Activated CD8-positive, alpha-beta memory T cell treated with anti-CD3 and anti-CD28 coated beads for 24 hours (primary cell): ENCODE results near the gene ZNF804A.

Source experiments
- DNase-seq: peaks from one replicate; pipeline ENCODE4 v3.0.0-alpha.2; 2020

ZNF804A gene

GRCh38 chr2:184611361-184612085, 13.2 kb downstream of the ZNF804A start:
- DNase-seq, result no peak

GRCh38 chr2:184620367-184620766, 22.0 kb downstream of the ZNF804A start:
- no peak for DNase-seq

GRCh38 chr2:184624311-184624710, 26.0 kb downstream of the ZNF804A start:
- no peak for DNase-seq

DNA sequence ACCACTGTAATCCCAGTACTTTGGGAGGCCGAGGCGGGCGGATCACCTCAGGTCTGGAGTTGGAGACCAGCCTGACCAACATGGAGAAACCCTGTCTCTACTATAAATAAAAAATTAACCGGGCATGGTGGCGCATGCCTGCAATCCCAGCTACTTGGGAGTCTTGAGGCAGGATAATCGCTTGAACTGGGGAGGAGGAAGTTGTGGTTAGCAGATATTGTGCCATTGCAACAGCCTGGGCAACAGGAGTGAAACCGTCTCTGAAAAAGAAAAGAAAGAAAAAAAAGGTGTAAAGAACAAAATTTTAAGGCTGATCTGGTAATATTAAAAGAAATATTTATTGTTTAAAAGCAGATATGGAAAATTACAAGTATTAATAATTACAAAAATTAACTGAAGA, 29.7 kb downstream of the ZNF804A start:
- DNase-seq, result no peak

GRCh38 chr2:184633726-184634125, 35.4 kb downstream of the ZNF804A start:
- no peak for DNase-seq

DNA sequence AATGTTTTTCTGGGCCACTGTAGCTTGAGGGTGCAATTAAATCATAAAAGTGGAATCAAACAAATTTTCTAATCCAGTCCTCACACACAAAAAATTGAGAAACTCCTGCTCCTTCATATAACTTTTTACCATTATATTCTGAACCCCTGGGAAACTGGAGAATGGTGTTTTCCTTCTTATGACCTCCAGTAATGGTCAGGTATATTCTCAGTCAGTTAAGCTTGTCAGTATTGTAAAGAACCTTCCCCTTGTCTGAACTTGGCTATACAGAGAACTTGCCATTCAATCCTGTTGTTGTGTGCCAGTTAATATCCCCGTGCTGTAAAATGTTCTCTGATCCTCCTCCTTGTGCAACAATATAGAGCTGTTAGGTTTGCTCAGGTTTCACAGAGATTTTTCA, 39.5 kb downstream of the ZNF804A start:
- DNase-seq, result no peak

DNA sequence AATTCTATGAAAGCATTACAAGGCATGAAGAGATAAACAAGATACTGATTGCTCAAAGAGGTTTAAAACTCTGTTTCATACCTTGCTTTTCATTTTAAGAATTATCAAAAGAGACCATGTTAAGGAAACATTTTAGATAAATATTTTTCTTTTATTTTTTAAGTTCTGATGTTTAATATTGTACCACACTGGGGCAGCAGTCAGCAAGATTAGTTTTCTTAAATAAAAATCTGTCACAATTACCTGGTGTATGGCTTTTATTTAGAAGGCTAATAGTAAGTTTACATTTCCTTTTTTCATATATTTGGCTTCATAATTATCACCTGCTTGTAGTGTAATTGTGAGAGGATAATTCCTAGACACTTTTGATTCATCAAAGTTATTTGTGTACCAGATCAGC, 46.4 kb downstream of the ZNF804A start:
- DNase-seq, result no peak

GRCh38 chr2:184646177-184646576, 47.8 kb downstream of the ZNF804A start:
- DNase-seq, result no peak

DNA sequence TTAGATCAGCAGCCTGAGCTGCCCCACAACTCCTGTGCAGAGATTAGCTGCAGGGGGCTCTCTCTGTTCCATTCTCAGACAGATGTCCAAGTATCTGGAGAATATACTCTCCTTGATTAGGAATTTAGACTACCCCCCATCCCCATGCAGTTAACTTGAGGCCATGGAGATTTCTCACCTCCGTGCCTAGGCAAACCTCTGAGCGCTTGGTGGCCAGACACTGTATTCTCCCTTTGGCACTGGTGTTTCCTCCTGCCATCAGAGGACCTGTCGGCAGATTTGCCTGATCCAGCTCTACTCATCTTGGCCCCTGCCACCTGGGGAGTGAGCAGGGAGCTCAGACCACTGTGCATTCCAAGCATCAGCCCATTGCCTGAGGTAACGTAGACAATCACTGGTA, 48.3 kb downstream of the ZNF804A start:
- DNase-seq, result no peak

GRCh38 chr2:184654945-184655344, 56.6 kb downstream of the ZNF804A start:
- DNase-seq, result no peak

- DNase-seq, result no peak
Observed at GRCh38 chr2:184677171-184677570, 78.8 kb downstream of the ZNF804A start.

DNA sequence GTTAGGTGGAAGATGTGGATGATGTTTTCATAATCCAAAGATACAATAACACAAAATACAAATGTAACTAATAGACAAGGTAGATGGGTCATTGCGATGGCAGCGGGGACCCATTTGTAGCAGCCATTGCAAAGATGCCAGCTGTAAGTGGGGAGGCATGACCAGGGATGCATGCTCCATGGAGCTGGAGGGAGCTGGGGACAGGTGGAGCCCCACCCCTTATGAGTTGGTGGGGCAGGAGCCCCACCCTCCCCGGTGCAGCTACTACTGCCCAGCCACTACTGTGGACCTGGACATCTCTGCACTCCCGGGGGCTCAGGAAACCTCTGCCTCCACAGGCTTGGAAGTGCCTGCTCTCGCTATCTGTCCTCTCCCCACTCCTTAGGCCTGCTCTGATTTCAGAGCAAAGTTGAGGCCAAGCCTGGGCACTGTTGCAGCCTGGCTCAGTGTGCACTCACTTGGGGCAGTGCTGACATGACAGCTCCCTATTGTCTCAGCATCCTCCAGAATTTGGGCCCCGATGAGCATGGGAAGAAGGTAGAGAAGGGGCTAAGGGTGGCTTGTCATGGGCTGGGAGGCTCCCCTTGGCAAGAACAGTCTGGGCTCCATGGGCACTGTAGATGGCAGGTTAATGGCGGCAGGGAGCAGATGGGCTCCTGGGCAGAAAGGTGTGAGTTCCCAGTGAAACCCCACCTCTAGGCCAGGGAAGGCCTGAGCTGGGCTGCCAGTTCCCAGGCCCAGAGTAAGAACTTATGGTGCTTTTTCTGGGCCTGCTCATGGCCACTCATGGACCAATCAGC, 81.1 kb downstream of the ZNF804A start:
- DNase-seq, result no peak

DNA sequence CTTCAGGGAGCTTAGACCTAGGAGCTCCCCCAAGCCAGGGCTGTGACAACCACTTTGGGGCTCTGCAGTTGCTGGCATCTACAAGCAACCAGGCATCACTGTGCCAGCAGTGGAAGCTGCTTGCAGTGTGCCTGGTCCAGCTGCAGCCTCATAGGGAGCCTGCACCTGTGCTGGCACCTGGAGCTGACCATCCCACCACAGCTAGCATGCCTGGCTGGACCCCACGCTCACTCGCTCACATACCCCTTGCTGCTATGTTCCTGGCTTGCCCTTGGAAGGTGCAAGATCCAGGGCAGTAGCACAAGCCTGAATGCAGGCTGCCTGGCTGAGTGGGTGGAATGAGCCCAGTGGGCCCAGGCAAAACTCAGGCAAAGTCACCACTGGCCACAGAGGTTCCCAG, 82.5 kb downstream of the ZNF804A start:
- DNase-seq, result no peak

GRCh38 chr2:184681642-184682321, 83.5 kb downstream of the ZNF804A start:
- DNase-seq, result no peak

DNA sequence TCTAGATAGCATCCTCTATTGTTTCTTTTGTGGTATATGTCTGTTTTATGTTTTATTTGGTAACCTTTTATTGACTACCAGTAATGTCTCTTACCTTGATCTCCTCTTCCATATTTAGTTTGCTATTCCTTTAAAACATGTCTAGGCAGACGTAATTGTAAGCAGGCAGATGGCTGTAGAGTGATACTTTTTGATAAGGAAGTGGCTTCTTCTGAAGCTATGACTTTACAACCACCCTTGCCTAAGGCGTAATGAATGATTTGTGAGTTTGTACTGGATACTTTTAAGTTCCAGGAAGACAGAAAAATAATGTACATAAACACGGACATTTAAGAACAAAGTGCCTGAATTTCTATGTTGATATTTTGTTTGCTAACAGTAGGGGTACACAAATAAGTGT, 85.6 kb downstream of the ZNF804A start:
- DNase-seq, result no peak

- no peak for DNase-seq
Observed at GRCh38 chr2:184685999-184686841, 87.9 kb downstream of the ZNF804A start.

DNA sequence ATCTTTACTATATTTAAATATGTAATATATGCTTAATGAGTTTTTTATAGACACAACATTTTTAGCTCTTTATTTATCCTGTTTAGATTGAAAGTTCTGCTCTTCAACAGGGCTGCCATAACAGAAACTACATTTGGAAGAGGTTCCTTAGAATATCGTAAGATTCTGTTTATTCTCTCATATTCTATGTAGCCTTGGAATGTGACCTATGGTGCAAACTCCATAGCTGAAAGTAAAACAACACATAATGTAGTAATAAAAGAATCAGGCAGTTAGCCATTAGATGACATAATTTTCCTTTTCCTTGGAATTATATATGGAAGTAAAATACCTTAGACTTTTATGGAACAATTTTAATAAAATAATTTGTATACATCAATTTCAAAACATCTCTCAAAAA, 91.3 kb downstream of the ZNF804A start:
- no peak for DNase-seq

GRCh38 chr2:184692141-184692734, 93.9 kb downstream of the ZNF804A start:
- no peak for DNase-seq

GRCh38 chr2:184696644-184697043, 98.3 kb downstream of the ZNF804A start:
- no peak for DNase-seq

- DNase-seq, result no peak
Observed at GRCh38 chr2:184698476-184698875, 100.1 kb downstream of the ZNF804A start.

DNA sequence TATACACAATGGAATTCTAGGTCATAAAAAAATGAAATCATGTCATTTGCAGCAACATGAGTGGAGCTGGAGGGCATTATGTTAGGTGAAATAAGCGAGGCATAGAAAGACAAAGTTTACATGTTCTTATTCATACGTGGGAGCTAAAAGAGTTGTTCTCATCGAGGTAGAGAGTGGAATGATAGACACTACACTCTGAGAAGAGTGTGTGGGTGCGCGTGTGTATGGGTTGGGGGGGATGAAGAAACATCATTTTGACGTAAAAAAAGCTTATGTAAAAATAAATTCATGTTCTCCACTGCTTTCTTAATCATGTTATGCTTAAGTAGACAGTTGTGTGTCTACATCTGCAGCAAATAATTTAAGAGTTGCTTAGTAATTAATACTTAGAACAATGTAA, 123.6 kb downstream of the ZNF804A start:
- no peak for DNase-seq

DNA sequence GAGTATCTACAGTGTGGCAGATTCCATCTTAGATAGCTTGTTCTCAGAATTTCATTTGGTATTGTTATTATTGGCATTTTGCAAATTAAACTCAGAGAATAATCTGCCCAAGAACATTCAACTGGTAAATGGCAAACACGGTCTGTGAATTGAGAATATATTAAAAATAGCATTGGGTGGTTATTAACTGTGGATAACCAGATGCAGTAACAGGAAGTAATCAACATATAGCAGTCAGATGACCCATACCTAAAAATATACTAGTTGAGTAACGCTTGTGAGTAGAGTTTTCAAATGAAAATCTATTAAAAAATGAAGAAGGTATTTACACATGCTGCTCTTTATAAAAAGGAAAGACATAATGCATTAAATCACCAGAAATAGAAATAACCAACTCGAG, 129.5 kb downstream of the ZNF804A start:
- no peak for DNase-seq

DNA sequence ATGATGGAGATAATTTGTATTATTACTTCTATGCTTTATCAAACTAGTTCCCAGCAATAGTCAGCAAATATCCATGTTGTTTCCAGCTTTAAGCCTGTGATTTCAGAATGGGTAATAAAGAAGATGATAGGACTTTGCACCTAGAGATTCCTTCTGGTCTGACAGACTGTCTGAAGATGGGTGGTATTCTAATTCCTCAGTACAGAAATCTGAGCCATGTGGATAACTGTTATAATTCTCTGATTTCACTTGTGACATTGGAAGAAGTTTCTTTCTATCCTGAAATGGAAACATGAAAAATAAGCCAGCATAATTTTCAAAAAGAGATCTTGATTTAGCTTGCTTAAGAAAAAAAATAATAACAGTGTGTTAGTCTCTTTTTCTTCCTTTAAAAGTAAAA, 130.1 kb downstream of the ZNF804A start:
- DNase-seq, result no peak
